H1 (cell line): ENCODE measurements around the gene KRT85. TPM values are rescaled to one million over a fixed set of nuclear protein-coding genes. Genes with fewer than 3 reads are reported as not detected.

Experiments used
- ATF3 ChIP-seq: IDR thresholded peaks from 2 replicates; pipeline ENCODE4 v1.6.1; 2011; ENCODE audit warnings: low read depth, mild to moderate bottlenecking, low read length; ENCODE audit not compliant: insufficient read depth
- BACH1 ChIP-seq: IDR thresholded peaks from 2 replicates; pipeline ENCODE4 v1.6.1; 2012; ENCODE audit warnings: low read length, improper control_type of control experiment
- CBX5 ChIP-seq: fragments of 300-800, 300-1000 bp; sonication (generic); IDR thresholded peaks from 2 replicates; pipeline ENCODE4 v1.7.1; 2016; ENCODE audit warnings: antibody characterized with exemption, low read length, low read depth
- CTCF ChIP-seq, 3 experiments: IDR thresholded peaks; 1 replicate in 2 of 3; 2 replicates in 1 of 3; pipeline versions ENCODE4 v1.5.1 to v1.6.1; 2011; ENCODE audit warnings: low read length in 3 of 3, mild to moderate bottlenecking in 3 of 3, inconsistent platforms in 2 of 3, low read depth in 1 of 3, moderate library complexity in 1 of 3; ENCODE audit not compliant: insufficient read depth in 1 of 3; ENCODE audit errors: control extremely low read depth in 1 of 3
- JUN ChIP-seq: IDR thresholded peaks from 2 replicates; pipeline ENCODE4 v1.6.1; 2011; ENCODE audit warnings: low read depth, mild to moderate bottlenecking, improper control_type of control experiment, low read length
- PHF8 ChIP-seq: fragments of 200-600 bp; sonication (generic); conservative IDR thresholded peaks from 2 replicates; pipeline ENCODE4 v1.7.1; 2012; ENCODE audit warnings: low read depth, mild to moderate bottlenecking, inconsistent platforms, low read length, moderate library complexity
- RAD21 ChIP-seq, 2 experiments: IDR thresholded peaks in 1 of 2; conservative IDR thresholded peaks in 1 of 2; 2 replicates each; pipeline ENCODE4 v1.6.1; 2011; ENCODE audit warnings: low read depth in 2 of 2, low read length in 2 of 2, improper control_type of control experiment in 1 of 2, inconsistent platforms in 1 of 2, mild to moderate bottlenecking in 1 of 2, moderate library complexity in 1 of 2
- SAP30 ChIP-seq: fragments of 300-600 bp; sonication (generic); IDR thresholded peaks from 2 replicates; pipeline ENCODE4 v1.7.1; 2012; ENCODE audit warnings: low read length, moderate library complexity, mild to moderate bottlenecking, inconsistent platforms; ENCODE audit not compliant: insufficient read depth, insufficient replicate concordance
- SIRT6 ChIP-seq: IDR thresholded peaks from one replicate; pipeline ENCODE4 v1.7.1; 2012; ENCODE audit warnings: low read length, inconsistent platforms
- SIX5 ChIP-seq: IDR thresholded peaks from 2 replicates; pipeline ENCODE4 v1.6.1; 2011; ENCODE audit warnings: mild to moderate bottlenecking, low read depth, low read length
- SP2 ChIP-seq: IDR thresholded peaks from 2 replicates; pipeline ENCODE4 v1.6.1; 2012; ENCODE audit warnings: mild to moderate bottlenecking, low read length, inconsistent platforms
- SRF ChIP-seq: IDR thresholded peaks from 2 replicates; pipeline ENCODE4 v1.6.1; 2011; ENCODE audit warnings: mild to moderate bottlenecking, low read depth, low read length, moderate library complexity
- TAF1 ChIP-seq: IDR thresholded peaks from 2 replicates; pipeline ENCODE4 v1.6.1; 2011; ENCODE audit warnings: mild to moderate bottlenecking, low read depth, low read length
- TAF7 ChIP-seq: optimal IDR thresholded peaks from 2 replicates; pipeline ENCODE3; 2011; ENCODE audit warnings: low read depth, mild to moderate bottlenecking, inconsistent platforms, low read length, moderate library complexity, borderline replicate concordance
- TBP ChIP-seq: IDR thresholded peaks from 2 replicates; pipeline ENCODE4 v1.6.1; 2011; ENCODE audit warnings: low read depth, low read length, improper control_type of control experiment
- TCF12 ChIP-seq: IDR thresholded peaks from 2 replicates; pipeline ENCODE4 v1.6.1; 2011; ENCODE audit warnings: low read depth, mild to moderate bottlenecking, low read length
- YY1 ChIP-seq: IDR thresholded peaks from 2 replicates; pipeline ENCODE4 v1.6.1; 2011; ENCODE audit warnings: low read depth, mild to moderate bottlenecking, low read length
- ZNF274 ChIP-seq: IDR thresholded peaks from 2 replicates; pipeline ENCODE4 v1.7.0; 2012; ENCODE audit warnings: low read length, borderline replicate concordance; ENCODE audit errors: extremely low read depth
- polyA plus RNA-seq, 7 experiments: library from polyadenylated mRNA; depleted of rRNA in 3 of 7; stranded (reverse) in 5 of 7; unstranded in 2 of 7; fragments of >200 nt in 5 of 7; fragments of 200-250 nt in 2 of 7; gene quantifications; 1 replicate in 5 of 7; 2 replicates in 1 of 7; 4 replicates in 1 of 7; pipeline versions ENCODE4 v1.2.1 to v1.2.3, GENCODE V29; 2011 to 2013; ENCODE audit warnings: missing spikeins in 2 of 7, mixed read lengths in 2 of 7
- total RNA-seq: library from RNA; stranded (reverse); fragmentation: NEBNext Ultra II Directional; extraction: Animal tissue kit (Norgen Biotek cat#: 25700); gene quantifications from 2 replicates; pipeline ENCODE4 v1.2.1, GENCODE V29; 2021

KRT85 gene
- total and polyA plus RNA-seq, 2 of the 8 experiments (the other 6 are each of a cell fraction or from before 2014, with no cell fraction given): not detected

GRCh38 chr12:52327052-52327829 is 40.0 kb downstream of the KRT85 start (continued):
- 0 out of 2 replicates have a peak, but pooled peaks have one; percentile 37 for TF ChIP-seq JUN
- no peak for TF ChIP-seq PHF8
- no peak; the same call in 1 of the 2 replicates for TF ChIP-seq BACH1
- TF ChIP-seq SRF: no peak
- TF ChIP-seq ATF3: no peak
- TF ChIP-seq TAF1: no peak
- TF ChIP-seq SAP30: no peak
- peak; percentile 18 for TF ChIP-seq TAF7
- TF ChIP-seq ZNF274: no peak
- peak; percentile 97 to 100 (median 100) for TF ChIP-seq CTCF (IDR thresholded peaks at IDR 0.05; ENCODE audit: control extremely low read depth in 1 of 3, insufficient read depth in 1 of 3, low read depth in 1 of 3, low read length in 3 of 3)
- TF ChIP-seq TCF12: no peak
- peak; percentile 79 for TF ChIP-seq YY1
- no peak for TF ChIP-seq SIRT6
- no peak for TF ChIP-seq SIX5
- TF ChIP-seq RAD21 (IDR thresholded peaks at IDR 0.05 in 1 of 2, conservative IDR thresholded peaks at IDR 0.05 in 1 of 2; ENCODE audit: low read depth in 2 of 2, low read length in 2 of 2): peak; percentile 81 to 88
- no peak for TF ChIP-seq CBX5
- no peak for TF ChIP-seq SP2
- no peak; the same call in 1 of the 2 replicates for TF ChIP-seq TBP
